Measurements from ENCODE around the gene ANTXR1. TPM values are rescaled to one million over a fixed set of nuclear protein-coding genes. Genes with fewer than 3 reads are reported as not detected.
A peak's percentile ranks its signal among the peaks of the same experiment; 100 is the strongest.

ANTXR1 gene
- total and polyA plus RNA-seq, 9 of the 15 experiments (the other 6 are each of a cell fraction or from before 2014, with no cell fraction given): 0.07 to 1.00 (median 0.54) TPM

DNA sequence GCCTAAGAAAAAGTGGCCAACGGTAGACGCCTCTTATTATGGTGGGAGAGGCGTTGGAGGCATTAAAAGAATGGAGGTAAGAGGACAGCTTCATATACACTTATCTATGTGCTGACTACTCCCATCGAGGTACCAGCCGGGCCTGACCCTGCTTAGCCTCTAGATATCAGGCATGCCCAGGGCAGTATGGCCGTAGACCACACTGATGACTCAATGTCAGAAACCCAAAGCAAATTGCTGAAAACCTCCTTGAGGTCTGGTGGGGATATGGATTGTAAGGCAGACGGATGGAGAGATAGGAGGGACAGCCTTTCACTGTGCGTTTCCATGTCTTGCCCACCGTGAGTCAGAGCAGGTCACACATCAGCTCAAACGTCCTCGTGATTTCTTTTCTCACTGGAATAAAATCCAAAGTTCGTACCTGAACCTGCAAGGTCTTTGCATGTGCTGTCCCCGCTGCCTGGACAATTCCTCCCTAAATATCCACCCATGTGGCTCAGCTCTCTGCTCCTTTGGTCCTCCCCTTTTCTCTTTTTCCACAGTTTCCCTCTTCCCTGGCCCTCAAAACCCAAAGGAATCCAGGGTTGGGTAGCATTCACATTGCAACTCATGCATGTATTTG lies 168.9 kb downstream of the ANTXR1 start (continued):
- TF ChIP-seq HDAC6 (IDR thresholded peaks at IDR 0.05; ENCODE audit: low read depth, low read length) (no peak), FOS (IDR thresholded peaks at IDR 0.05; ENCODE audit: extremely low read depth, insufficient read length) (peak; percentile 17), GABPB2 (CRISPR knock-in tag; conservative IDR thresholded peaks at IDR 0.05) (no peak), JUN (IDR thresholded peaks at IDR 0.05; ENCODE audit: borderline replicate concordance, low read depth, low read length) (peak; percentile 74), JUN (CRISPR knock-in tag; IDR thresholded peaks at IDR 0.05; ENCODE audit: borderline replicate concordance) (no peak), ZNF174 (CRISPR knock-in tag; IDR thresholded peaks at IDR 0.05) (no peak), RAD51 (IDR thresholded peaks at IDR 0.05; ENCODE audit: borderline replicate concordance, low read depth) (no peak), SMARCC2 (IDR thresholded peaks at IDR 0.05; ENCODE audit: low read depth) (0 out of 2 replicates have a peak, but pooled peaks have one; percentile 44), FOXA1 (IDR thresholded peaks at IDR 0.05; ENCODE audit: borderline replicate concordance) (no peak), NR2C2 (CRISPR knock-in tag; IDR thresholded peaks at IDR 0.05) (no peak), NR2C2 (tag; IDR thresholded peaks at IDR 0.05) (peak; percentile 34; the same call in 1 of the 2 replicates), JUNB (CRISPR knock-in tag; conservative IDR thresholded peaks at IDR 0.05) (no peak), HDAC2 (IDR thresholded peaks at IDR 0.05) (peak; percentile 41; the same call in 1 of the 2 replicates), SMAD2 (IDR thresholded peaks at IDR 0.05; ENCODE audit: low read depth, low read length) (no peak), ZC3H11A (IDR thresholded peaks at IDR 0.05; ENCODE audit: low read depth, low read length) (no peak), GABPA (tag; conservative IDR thresholded peaks at IDR 0.05; ENCODE audit: low read depth) (no peak), PHF8 (IDR thresholded peaks at IDR 0.05; ENCODE audit: borderline replicate concordance, low read length) (no peak), ZNF436 (CRISPR knock-in tag; IDR thresholded peaks at IDR 0.05) (no peak)
- TF ChIP-seq, protein P1, sequence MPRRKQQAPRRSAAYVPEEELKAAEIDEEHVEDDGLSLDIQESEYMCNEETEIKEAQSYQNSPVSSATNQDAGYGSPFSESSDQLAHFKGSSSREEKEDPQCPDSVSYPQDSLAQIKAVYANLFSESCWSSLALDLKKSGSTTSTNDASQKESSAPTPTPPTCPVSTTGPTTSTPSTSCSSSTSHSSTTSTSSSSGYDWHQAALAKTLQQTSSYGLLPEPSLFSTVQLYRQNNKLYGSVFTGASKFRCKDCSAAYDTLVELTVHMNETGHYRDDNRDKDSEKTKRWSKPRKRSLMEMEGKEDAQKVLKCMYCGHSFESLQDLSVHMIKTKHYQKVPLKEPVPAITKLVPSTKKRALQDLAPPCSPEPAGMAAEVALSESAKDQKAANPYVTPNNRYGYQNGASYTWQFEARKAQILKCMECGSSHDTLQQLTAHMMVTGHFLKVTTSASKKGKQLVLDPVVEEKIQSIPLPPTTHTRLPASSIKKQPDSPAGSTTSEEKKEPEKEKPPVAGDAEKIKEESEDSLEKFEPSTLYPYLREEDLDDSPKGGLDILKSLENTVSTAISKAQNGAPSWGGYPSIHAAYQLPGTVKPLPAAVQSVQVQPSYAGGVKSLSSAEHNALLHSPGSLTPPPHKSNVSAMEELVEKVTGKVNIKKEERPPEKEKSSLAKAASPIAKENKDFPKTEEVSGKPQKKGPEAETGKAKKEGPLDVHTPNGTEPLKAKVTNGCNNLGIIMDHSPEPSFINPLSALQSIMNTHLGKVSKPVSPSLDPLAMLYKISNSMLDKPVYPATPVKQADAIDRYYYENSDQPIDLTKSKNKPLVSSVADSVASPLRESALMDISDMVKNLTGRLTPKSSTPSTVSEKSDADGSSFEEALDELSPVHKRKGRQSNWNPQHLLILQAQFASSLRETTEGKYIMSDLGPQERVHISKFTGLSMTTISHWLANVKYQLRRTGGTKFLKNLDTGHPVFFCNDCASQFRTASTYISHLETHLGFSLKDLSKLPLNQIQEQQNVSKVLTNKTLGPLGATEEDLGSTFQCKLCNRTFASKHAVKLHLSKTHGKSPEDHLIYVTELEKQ (CRISPR knock-in tag; IDR thresholded peaks at IDR 0.05): no peak
- TF ChIP-seq, protein P2, sequence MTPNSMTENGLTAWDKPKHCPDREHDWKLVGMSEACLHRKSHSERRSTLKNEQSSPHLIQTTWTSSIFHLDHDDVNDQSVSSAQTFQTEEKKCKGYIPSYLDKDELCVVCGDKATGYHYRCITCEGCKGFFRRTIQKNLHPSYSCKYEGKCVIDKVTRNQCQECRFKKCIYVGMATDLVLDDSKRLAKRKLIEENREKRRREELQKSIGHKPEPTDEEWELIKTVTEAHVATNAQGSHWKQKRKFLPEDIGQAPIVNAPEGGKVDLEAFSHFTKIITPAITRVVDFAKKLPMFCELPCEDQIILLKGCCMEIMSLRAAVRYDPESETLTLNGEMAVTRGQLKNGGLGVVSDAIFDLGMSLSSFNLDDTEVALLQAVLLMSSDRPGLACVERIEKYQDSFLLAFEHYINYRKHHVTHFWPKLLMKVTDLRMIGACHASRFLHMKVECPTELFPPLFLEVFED (CRISPR knock-in tag; conservative IDR thresholded peaks at IDR 0.05): no peak
- TF ChIP-seq, protein P3, sequence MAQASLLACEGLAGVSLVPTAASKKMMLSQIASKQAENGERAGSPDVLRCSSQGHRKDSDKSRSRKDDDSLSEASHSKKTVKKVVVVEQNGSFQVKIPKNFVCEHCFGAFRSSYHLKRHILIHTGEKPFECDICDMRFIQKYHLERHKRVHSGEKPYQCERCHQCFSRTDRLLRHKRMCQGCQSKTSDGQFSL (CRISPR knock-in tag; IDR thresholded peaks at IDR 0.05): no peak
- TF ChIP-seq, protein P3 (tag; IDR thresholded peaks at IDR 0.05): no peak
- TF ChIP-seq, protein P4, sequence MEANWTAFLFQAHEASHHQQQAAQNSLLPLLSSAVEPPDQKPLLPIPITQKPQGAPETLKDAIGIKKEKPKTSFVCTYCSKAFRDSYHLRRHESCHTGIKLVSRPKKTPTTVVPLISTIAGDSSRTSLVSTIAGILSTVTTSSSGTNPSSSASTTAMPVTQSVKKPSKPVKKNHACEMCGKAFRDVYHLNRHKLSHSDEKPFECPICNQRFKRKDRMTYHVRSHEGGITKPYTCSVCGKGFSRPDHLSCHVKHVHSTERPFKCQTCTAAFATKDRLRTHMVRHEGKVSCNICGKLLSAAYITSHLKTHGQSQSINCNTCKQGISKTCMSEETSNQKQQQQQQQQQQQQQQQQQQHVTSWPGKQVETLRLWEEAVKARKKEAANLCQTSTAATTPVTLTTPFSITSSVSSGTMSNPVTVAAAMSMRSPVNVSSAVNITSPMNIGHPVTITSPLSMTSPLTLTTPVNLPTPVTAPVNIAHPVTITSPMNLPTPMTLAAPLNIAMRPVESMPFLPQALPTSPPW (CRISPR knock-in tag; IDR thresholded peaks at IDR 0.05): 0 out of 2 replicates have a peak, but pooled peaks have one; percentile 13
